ENCODE results near the gene RNF166.
A peak's percentile ranks its signal among the peaks of the same experiment; 100 is the strongest.

The RNF166 gene

GRCh38 chr16:88723507-88723887, 17.3 kb upstream of the RNF166 start:
- DNase-seq, result no peak

- DNase-seq, result peak; percentile 32
These were observed 16.7 kb upstream of the RNF166 start for GRCh38 chr16:88722784-88723506.

GRCh38 chr16:88721815-88722755, 15.9 kb upstream of the RNF166 start:
- DNase-seq, result no peak

- no peak for DNase-seq
These were observed 15.0 kb upstream of the RNF166 start for GRCh38 chr16:88721236-88721635.

GRCh38 chr16:88720396-88720970, 14.3 kb upstream of the RNF166 start:
- DNase-seq, result no peak

- DNase-seq, result no peak
These were observed 13.7 kb upstream of the RNF166 start for GRCh38 chr16:88719933-88720296.

- no peak for DNase-seq
These were observed 13.2 kb upstream of the RNF166 start for GRCh38 chr16:88719267-88719932.

GRCh38 chr16:88718178-88718577, 12.0 kb upstream of the RNF166 start:
- no peak for DNase-seq

GRCh38 chr16:88716601-88717001, 10.4 kb upstream of the RNF166 start:
- no peak for DNase-seq

- DNase-seq, result no peak
These were observed 10.0 kb upstream of the RNF166 start for GRCh38 chr16:88716201-88716600.

- no peak for DNase-seq
These were observed 9.3 kb upstream of the RNF166 start for GRCh38 chr16:88715312-88716190.

GRCh38 chr16:88714420-88715302, 8.5 kb upstream of the RNF166 start:
- DNase-seq, result no peak

GRCh38 chr16:88713568-88714419, 7.6 kb upstream of the RNF166 start:
- DNase-seq, result no peak

GRCh38 chr16:88713054-88713453, 6.8 kb upstream of the RNF166 start:
- no peak for DNase-seq

- DNase-seq, result no peak
These were observed 6.3 kb upstream of the RNF166 start for GRCh38 chr16:88712362-88712979.

- DNase-seq, result no peak
These were observed 5.6 kb upstream of the RNF166 start for GRCh38 chr16:88711750-88712340.

- DNase-seq, result no peak
These were observed 4.3 kb upstream of the RNF166 start for GRCh38 chr16:88710556-88710955.

GRCh38 chr16:88706965-88707826, 988 bp upstream of the RNF166 start:
- DNase-seq, result no peak

All from NCI-H69 (cell line).